Ovary (tissue), 9 donors: Measurements from ENCODE around the gene ROGDI. TPM values are rescaled to one million over a fixed set of nuclear protein-coding genes. Genes with fewer than 3 reads are reported as not detected.

Source experiments
- DNase-seq, 5 donors: peaks; one replicate each; pipeline ENCODE4 v3.0.0-alpha.2; 2019 to 2020
- H3K27ac ChIP-seq, 2 donors: fragments of 200-600 bp; one replicate each; pipeline versions ENCODE4 v1.5.1 to v1.8.0; 2019 to 2022
- H3K27me3 ChIP-seq: fragments of 200-600 bp; one replicate; pipeline ENCODE4 v1.8.0; 2022
- H3K36me3 ChIP-seq: fragments of 200-600 bp; sonication (generic); one replicate; pipeline ENCODE4 v1.5.1; 2019
- H3K4me1 ChIP-seq: one replicate; pipeline ENCODE4 v1.8.1; 2013; ENCODE audit warnings: mild to moderate bottlenecking, moderate library complexity; ENCODE audit not compliant: insufficient read depth
- H3K4me3 ChIP-seq: fragments of 200-600 bp; sonication (generic); one replicate; pipeline ENCODE4 v1.5.1; 2017
- H3K9me3 ChIP-seq, 2 donors: fragments of 200-600 bp in 1 of 2; sonication (generic) in 1 of 2; one replicate each; pipeline versions ENCODE4 v1.5.1 to v1.8.1; 2013 to 2019; ENCODE audit warnings: mild to moderate bottlenecking in 1 of 2, moderate library complexity in 1 of 2
- EP300 ChIP-seq: sonication (generic); formaldehyde crosslinking; IDR thresholded peaks from one replicate; pipeline ENCODE4 v1.6.1; 2017; ENCODE audit warnings: antibody characterized with exemption
- POLR2A ChIP-seq: fragments of 450-650 bp; IDR thresholded peaks from one replicate; pipeline ENCODE4 v1.6.1; 2017; ENCODE audit warnings: antibody characterized with exemption, mild to moderate bottlenecking, moderate library complexity
- WGBS, 3 donors: extraction: QIAGEN DNeasy Blood & Tissue Kit in 1 of 3; methylation state at CpG; one replicate each; pipeline versions ENCODE4 v1.1.5 to v1.1.7; 2013 to 2017; 5-methylcytosine and 5-hydroxymethylcytosine counted together
- intact Hi-C, 4 donors: fragments of 100-400 bp; cut with DNase I; formaldehyde crosslinking; loops; one replicate each; pipeline versions ENCODE4 v1.11.0 to v1.15.1; 2022 to 2023
- polyA plus RNA-seq, 2 donors: library from polyadenylated mRNA; stranded (reverse); fragments of 200-250 nt in 1 of 2; fragments of 350-450 nt in 1 of 2; fragmentation: Illumina TruSeq in 1 of 2; extraction: RNeasy Lipid Tissue Mini Kit (QIAGEN cat#74804) in 1 of 2; gene quantifications; one replicate each; pipeline ENCODE4 v1.2.3, GENCODE V29; 2013 to 2014
- total RNA-seq, 7 donors: library from RNA; depleted of rRNA in 2 of 7; stranded (reverse); fragments of >200 nt in 2 of 7; fragmentation: NEBNext Ultra II Directional in 3 of 7; extraction: Animal tissue kit (Norgen Biotek cat#: 25700) in 3 of 7; gene quantifications; one replicate each; pipeline versions ENCODE4 v1.1.0 to v1.2.4, GENCODE V29; 2016 to 2023
- TF ChIP-seq, protein P1 (sequence below), 3 donors: fragments of 450-650 bp in 2 of 3; fragments of 200-600 bp in 1 of 3; IDR thresholded peaks; one replicate each; pipeline versions ENCODE4 v1.5.1 to v1.8.0; 2016 to 2022; ENCODE audit warnings: antibody characterized with exemption in 3 of 3, mild to moderate bottlenecking in 1 of 3
- donor health status: DM: no; HTN: no; CAD: no; lungs with moderate emphysema.
- donor health status: DM: no; HTN: no; CAD: no.
- donor health status: Bipolar disorder and iron deficiency.
- donor health status: DM: yes; HTN: yes; CAD: no.
- donor health status: DM: no; HTN: no; CAD: no.
- donor health status: DM: yes; HTN: yes; CAD: no.

The ROGDI gene
- total and polyA plus RNA-seq, 9 donors = 6.0 to 31.9 (median 22.3) TPM

DNA sequence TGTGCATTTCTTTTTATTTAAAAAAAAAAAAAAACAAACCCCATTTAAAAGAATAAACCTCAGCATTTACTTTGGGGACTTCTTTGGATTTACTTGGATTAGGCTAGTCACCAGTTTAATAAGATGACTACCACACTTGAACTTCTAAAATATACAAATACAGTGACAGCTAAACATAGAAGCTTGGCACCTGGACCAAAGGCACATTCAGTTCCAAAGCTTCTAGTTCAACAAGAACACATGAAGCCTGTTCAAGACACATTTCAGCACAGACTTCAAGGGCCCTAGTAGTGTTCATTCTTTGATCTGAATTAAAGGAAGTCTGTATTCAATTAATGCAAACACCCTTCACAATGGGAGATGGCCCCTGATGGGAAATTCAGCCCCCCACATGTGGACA is 11.6 kb upstream of the ROGDI start:
- Histone ChIP-seq H3K9me3 (no peaks in the 10 kb centered on the region), H3K27ac (no peak overlapping the region), H3K4me3 (no peak overlapping the region), H3K36me3 (no peaks in the 10 kb centered on the region), H3K4me1 (no peaks in the 10 kb centered on the region), H3K27me3 (no peaks in the 10 kb centered on the region)
- intact Hi-C loops = no loop called here
- TF ChIP-seq EP300 (no peak), POLR2A (no peak)
- TF ChIP-seq, protein P1, sequence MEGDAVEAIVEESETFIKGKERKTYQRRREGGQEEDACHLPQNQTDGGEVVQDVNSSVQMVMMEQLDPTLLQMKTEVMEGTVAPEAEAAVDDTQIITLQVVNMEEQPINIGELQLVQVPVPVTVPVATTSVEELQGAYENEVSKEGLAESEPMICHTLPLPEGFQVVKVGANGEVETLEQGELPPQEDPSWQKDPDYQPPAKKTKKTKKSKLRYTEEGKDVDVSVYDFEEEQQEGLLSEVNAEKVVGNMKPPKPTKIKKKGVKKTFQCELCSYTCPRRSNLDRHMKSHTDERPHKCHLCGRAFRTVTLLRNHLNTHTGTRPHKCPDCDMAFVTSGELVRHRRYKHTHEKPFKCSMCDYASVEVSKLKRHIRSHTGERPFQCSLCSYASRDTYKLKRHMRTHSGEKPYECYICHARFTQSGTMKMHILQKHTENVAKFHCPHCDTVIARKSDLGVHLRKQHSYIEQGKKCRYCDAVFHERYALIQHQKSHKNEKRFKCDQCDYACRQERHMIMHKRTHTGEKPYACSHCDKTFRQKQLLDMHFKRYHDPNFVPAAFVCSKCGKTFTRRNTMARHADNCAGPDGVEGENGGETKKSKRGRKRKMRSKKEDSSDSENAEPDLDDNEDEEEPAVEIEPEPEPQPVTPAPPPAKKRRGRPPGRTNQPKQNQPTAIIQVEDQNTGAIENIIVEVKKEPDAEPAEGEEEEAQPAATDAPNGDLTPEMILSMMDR (IDR thresholded peaks at IDR 0.05) = no peak
- DNase-seq = no peak

DNA sequence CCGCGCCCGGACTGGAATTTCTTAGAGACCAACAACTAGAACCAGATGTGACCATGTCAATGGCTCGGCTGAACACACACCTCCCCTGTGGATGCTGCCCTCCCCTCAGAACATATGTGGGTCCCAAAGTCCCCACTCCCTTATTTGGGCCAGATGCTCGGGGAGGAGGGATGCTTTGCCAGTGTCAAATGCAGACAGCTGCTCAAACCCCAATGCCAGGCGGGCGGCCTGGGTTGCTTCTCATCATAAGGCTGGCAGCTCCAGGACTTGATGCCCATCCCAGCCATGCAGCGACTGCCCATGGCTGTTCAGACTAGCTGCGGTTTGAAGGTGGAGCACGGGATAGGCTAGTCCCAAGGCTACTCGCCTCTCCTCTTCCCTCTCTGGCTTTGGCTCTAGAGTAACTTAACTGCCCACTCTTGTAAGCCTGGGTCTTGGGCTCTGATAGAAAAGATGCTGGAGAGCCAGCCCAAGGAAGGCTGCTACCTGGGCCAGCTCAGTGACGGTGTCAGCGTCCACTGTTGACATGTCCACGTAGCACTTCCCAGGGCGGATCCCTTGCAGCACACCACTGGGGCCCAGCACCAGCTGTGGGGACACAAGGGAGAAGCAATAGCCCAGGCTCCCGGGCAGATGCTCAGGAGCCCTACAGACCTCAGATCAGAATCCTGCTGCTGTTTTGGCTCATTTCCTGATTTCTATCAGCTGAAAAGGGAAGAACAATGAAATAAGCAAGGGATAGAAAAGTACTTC is 11.0 kb upstream of the ROGDI start:
- DNase-seq = no peak
- no peak overlapping the region for H3K4me3 ChIP-seq
- TF ChIP-seq POLR2A (no peak), EP300 (no peak)
- TF ChIP-seq, protein P1 (IDR thresholded peaks at IDR 0.05) = no peak
- no peaks in the 10 kb centered on the region for H3K9me3 ChIP-seq
- WGBS, 3 donors = 94 to 96% (median 96%) methylated on average over 16 of the region's 16 CpGs
- H3K27me3 ChIP-seq = no peaks in the 10 kb centered on the region
- intact Hi-C loops = no loop called here
- H3K27ac ChIP-seq = no peak overlapping the region
- no peaks in the 10 kb centered on the region for H3K36me3 ChIP-seq
- H3K4me1 ChIP-seq = no peaks in the 10 kb centered on the region

DNA sequence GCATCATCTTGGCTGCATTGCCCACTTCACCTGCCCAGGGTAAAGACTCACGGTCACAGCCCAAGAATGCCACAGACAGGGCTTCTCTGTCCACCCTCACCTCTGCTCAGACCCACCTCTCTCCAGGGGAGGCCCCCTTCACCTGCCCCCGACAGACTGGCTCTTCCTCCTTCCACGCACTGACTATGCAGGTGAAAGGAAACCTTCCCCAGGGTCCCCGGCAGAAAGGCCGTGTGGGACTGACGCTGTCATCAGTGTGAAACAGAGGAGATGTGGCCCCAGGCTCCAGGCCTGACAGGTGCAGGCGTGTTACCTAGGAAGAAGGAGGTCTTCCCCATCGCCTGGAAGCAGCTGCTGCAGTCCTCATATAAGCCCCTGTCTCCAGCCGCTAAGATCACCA is 9.3 kb upstream of the ROGDI start:
- DNase-seq = no peak
- intact Hi-C loops = no loop called here
- no peak overlapping the region for H3K27ac ChIP-seq

DNA sequence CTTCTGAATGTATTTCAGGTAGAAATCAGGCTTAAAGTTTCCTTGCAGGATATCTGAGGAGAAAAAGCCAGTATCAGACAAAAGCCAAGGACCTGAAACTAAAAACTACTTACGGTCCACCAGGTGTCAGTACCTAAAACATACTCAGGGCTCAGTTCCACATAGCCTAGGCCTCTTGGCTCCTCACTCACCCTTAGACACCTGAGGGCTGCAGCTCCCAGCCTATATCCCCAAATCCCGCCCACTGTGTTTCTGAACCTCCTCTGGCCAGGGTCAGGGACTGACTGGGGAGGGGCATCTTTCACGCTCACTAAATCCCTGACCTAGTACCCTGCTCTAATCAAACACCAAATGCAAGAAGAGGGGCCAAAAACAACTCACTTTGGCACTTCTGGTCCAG is 8.8 kb upstream of the ROGDI start:
- H3K27ac ChIP-seq = no peak overlapping the region
- H3K4me1 ChIP-seq = no peaks in the 10 kb centered on the region
- no peak for TF ChIP-seq POLR2A
- TF ChIP-seq, protein P1 (IDR thresholded peaks at IDR 0.05) = no peak
- TF ChIP-seq EP300 = no peak
- no peak for DNase-seq
- H3K36me3 ChIP-seq = no peaks in the 10 kb centered on the region
- intact Hi-C loops = no loop called here
- H3K27me3 ChIP-seq = no peaks in the 10 kb centered on the region
- H3K4me3 ChIP-seq = no peak overlapping the region
- 83 to 97% (median 88%) methylated on average over 3 of the region's 3 CpGs for WGBS, 3 donors
- no peaks in the 10 kb centered on the region for H3K9me3 ChIP-seq

More for the DNA sequence above, 9.3 kb upstream of the ROGDI start:
- Histone ChIP-seq H3K36me3 (no peaks in the 10 kb centered on the region), H3K9me3 (no peaks in the 10 kb centered on the region), H3K4me1 (no peaks in the 10 kb centered on the region), H3K27me3 (no peaks in the 10 kb centered on the region), H3K4me3 (no peak overlapping the region)
- TF ChIP-seq POLR2A = no peak
- no peak for TF ChIP-seq EP300
- TF ChIP-seq, protein P1 (IDR thresholded peaks at IDR 0.05) = no peak
- WGBS, 3 donors = 83 to 89% (median 85%) methylated on average over 9 of the region's 9 CpGs
